ENCODE results near the gene CLDN25. TPM values are rescaled to one million over a fixed set of nuclear protein-coding genes. Genes with fewer than 3 reads are reported as not detected.

CLDN25 gene
- total RNA-seq, 1 experiment from 2014 or later = not detected

GRCh38 chr11:113796663-113797259 lies 17.2 kb downstream of the CLDN25 start:
- no peak overlapping the region for H3K27ac Mint-ChIP-seq
- no CpG with 5 or more reads among the region's 3 CpGs for WGBS (ENCODE audit: extremely low coverage, insufficient read length, low lambda C conversion rate)
- H3K23ac ChIP-seq (ENCODE audit: insufficient read length, low read depth, low read length) = no peak overlapping the region

More at GRCh38 chr11:113796663-113797259, 17.2 kb downstream of the CLDN25 start:
- H3K27me3 Mint-ChIP-seq (ENCODE audit: low read depth) = no peaks in the 10 kb centered on the region; the same call in 1 of the 2 replicates
- TF ChIP-seq CTCF (conservative IDR thresholded peaks at IDR 0.05) = peak; percentile 76
- no peak for DNase-seq
- H2BK5ac ChIP-seq (ENCODE audit: insufficient read length, low read length) = no peak overlapping the region
- no peaks in the 10 kb centered on the region for H4K20me1 ChIP-seq (ENCODE audit: control insufficient read depth, insufficient read depth, insufficient read length)
- no peak overlapping the region for H4K91ac ChIP-seq (ENCODE audit: insufficient read length, low read depth, low read length)
- H3K36me3 Mint-ChIP-seq (ENCODE audit: insufficient read depth in 1 of 3, low read depth in 3 of 3) = peaks cover 31 to 61% (median 38%) of the 10 kb centered on the region in 3 experiments
- H3K27ac ChIP-seq (ENCODE audit: insufficient read length, low read depth, low read length) = no peak overlapping the region
- no peak overlapping the region for H4K8ac ChIP-seq (replicated peaks; ENCODE audit: insufficient read length, low read depth, low read length)
- no peaks in the 10 kb centered on the region for H3K4me1 ChIP-seq (ENCODE audit: insufficient read depth, low read length)
- no peak overlapping the region for H3K56ac ChIP-seq (ENCODE audit: insufficient read length, low read depth, low read length)
- H2AFZ ChIP-seq (ENCODE audit: low read length) = no peak overlapping the region
- H2BK20ac ChIP-seq (ENCODE audit: low read depth, low read length, poor library complexity, severe bottlenecking) = no peak overlapping the region
- H3K14ac ChIP-seq (ENCODE audit: insufficient read depth, low read length) = no peak overlapping the region
- H3K27me3 ChIP-seq (ENCODE audit: insufficient read depth, low read length) = no peaks in the 10 kb centered on the region
- H2BK12ac ChIP-seq (ENCODE audit: insufficient read length, low read depth, low read length) = no peak overlapping the region
- no peak overlapping the region for H3K9ac ChIP-seq (ENCODE audit: extremely low read depth, insufficient read length, low read length)
- no peaks in the 10 kb centered on the region for H3K4me1 Mint-ChIP-seq
- H3K4ac ChIP-seq (ENCODE audit: low read depth, low read length) = no peak overlapping the region
- H3K18ac ChIP-seq (ENCODE audit: insufficient read length, low read depth, low read length) = no peak overlapping the region
- H3K4me3 Mint-ChIP-seq = no peak overlapping the region
- no peak overlapping the region for H2BK15ac ChIP-seq (ENCODE audit: low read depth, low read length)
- peaks cover 0 to 9% of the 10 kb centered on the region in 2 experiments; a peak in 1 of 5 replicates for H3K9me3 Mint-ChIP-seq
- no peaks in the 10 kb centered on the region for H3K9me3 ChIP-seq (ENCODE audit: control insufficient read depth, low read depth, low read length)
- H3K79me1 ChIP-seq (ENCODE audit: insufficient read depth, low read depth, low read length, poor library complexity, severe bottlenecking) = no peaks in the 10 kb centered on the region
- H3K4me2 ChIP-seq (ENCODE audit: insufficient read depth, insufficient read length, low read length) = no peak overlapping the region
- no peaks in the 10 kb centered on the region for H3K23me2 ChIP-seq (ENCODE audit: insufficient read length, low read depth, low read length, poor library complexity, severe bottlenecking)
- no peak overlapping the region for H2AK5ac ChIP-seq (ENCODE audit: insufficient read length, low read length)
- H4K5ac ChIP-seq (ENCODE audit: insufficient read length, low read depth, low read length) = no peak overlapping the region
- no peaks in the 10 kb centered on the region for H3K79me2 ChIP-seq (ENCODE audit: insufficient read depth, low read length)
- no peak overlapping the region for H3T11ph ChIP-seq (ENCODE audit: low read length)
- H2BK120ac ChIP-seq (ENCODE audit: low read depth, low read length, poor library complexity, severe bottlenecking) = no peak overlapping the region
